B cell (primary cell): ENCODE measurements around the gene NFIB. TPM values are rescaled to one million over a fixed set of nuclear protein-coding genes. Genes with fewer than 3 reads are reported as not detected.

Experiments
- ATAC-seq: fragments of 200-7000 bp; cut with Tn5 transposase; one replicate; pipeline ENCODE4 v1.10.0; 2021; ENCODE audit warnings: low read depth, mild to moderate bottlenecking, moderate number of reproducible peaks, moderate library complexity
- CTCF ChIA-PET: fragments of 350-600 bp; sonication (Branson Sonifier 250); formaldehyde crosslinking; loops from one replicate; lab custom pipeline; 2021; ENCODE audit warnings: antibody characterized with exemption, inconsistent platforms; lab: Charles Lee
- POLR2A ChIA-PET: fragments of 350-600 bp; sonication (Branson Sonifier 250); formaldehyde crosslinking; loops from one replicate; lab custom pipeline; 2021; ENCODE audit warnings: antibody characterized with exemption; lab: Charles Lee
- DNase-seq: peaks from one replicate; pipeline ENCODE4 v3.0.0; 2013
- H2AFZ ChIP-seq: 2 replicates; pipeline ENCODE4 v1.6.1; 2012; ENCODE audit warnings: mild to moderate bottlenecking, low read depth, low read length; ENCODE audit not compliant: insufficient read depth, poor library complexity, severe bottlenecking
- H3K27ac ChIP-seq, 2 donors: 1 replicate in 1 of 2; 2 replicates in 1 of 2; pipeline ENCODE4 v1.5.1; 2012 to 2013; ENCODE audit warnings: low read length in 2 of 2, mild to moderate bottlenecking in 2 of 2, moderate library complexity in 1 of 2
- H3K27me3 ChIP-seq, 4 experiments: fragments of 200-600 bp in 1 of 4; sonication (generic) in 1 of 4; replicated peaks in 1 of 4; 1 replicate in 2 of 4; 2 replicates in 2 of 4; pipeline versions ENCODE4 v1.6.1 to v1.7.0; 2013 to 2016; ENCODE audit warnings: low read length in 3 of 4, mild to moderate bottlenecking in 2 of 4, mixed read lengths in 1 of 4, moderate library complexity in 1 of 4; ENCODE audit not compliant: insufficient read depth in 4 of 4, control insufficient read depth in 3 of 4; ENCODE audit errors: control extremely low read depth in 1 of 4
- H3K36me3 ChIP-seq, 2 experiments: replicated peaks in 1 of 2; 1 replicate in 1 of 2; 2 replicates in 1 of 2; pipeline versions ENCODE4 v1.6.1 to v1.7.1; 2013; ENCODE audit warnings: low read length in 1 of 2; ENCODE audit not compliant: insufficient read depth in 2 of 2, control insufficient read depth in 1 of 2; ENCODE audit errors: control extremely low read depth in 1 of 2, extremely low read depth in 1 of 2
- H3K4me1 ChIP-seq, 2 donors: fragments of 200-600 bp in 1 of 2; sonication (generic) in 1 of 2; 1 replicate in 1 of 2; 2 replicates in 1 of 2; pipeline versions ENCODE4 v1.5.1 to v1.6.1; 2013 to 2017; ENCODE audit warnings: low read length in 2 of 2; ENCODE audit not compliant: control insufficient read depth in 2 of 2, insufficient read depth in 2 of 2
- H3K4me2 ChIP-seq: replicated peaks from 2 replicates; pipeline ENCODE3; 2012; ENCODE audit warnings: mild to moderate bottlenecking, low read depth, low read length; ENCODE audit not compliant: poor library complexity, severe bottlenecking
- H3K4me3 ChIP-seq, 5 experiments: fragments of 200-600 bp in 1 of 5; sonication (generic) in 1 of 5; 1 replicate in 3 of 5; 2 replicates in 2 of 5; pipeline versions ENCODE4 v1.5.1 to v1.7.0; 2011 to 2016; ENCODE audit warnings: low read length in 4 of 5, mild to moderate bottlenecking in 4 of 5, low read depth in 2 of 5, control low read depth in 1 of 5, moderate library complexity in 1 of 5; ENCODE audit not compliant: insufficient read depth in 1 of 5; ENCODE audit errors: control extremely low read depth in 1 of 5, extremely low read depth in 1 of 5
- H3K79me2 ChIP-seq: fragments of 200-600 bp; sonication (generic); one replicate; pipeline ENCODE4 v1.6.0; 2016; ENCODE audit warnings: low read length; ENCODE audit not compliant: control insufficient read depth, insufficient read depth
- H3K9ac ChIP-seq: fragments of 200-600 bp; sonication (generic); 2 replicates; pipeline ENCODE4 v1.6.1; 2017; ENCODE audit warnings: mild to moderate bottlenecking, low read length, moderate library complexity
- H3K9me3 ChIP-seq, 3 donors: one replicate each; pipeline versions ENCODE4 v1.6.1 to v1.7.1; 2013; ENCODE audit warnings: low read length in 2 of 3; ENCODE audit not compliant: control insufficient read depth in 2 of 3, insufficient read depth in 1 of 3; ENCODE audit errors: control extremely low read depth in 1 of 3
- H4K20me1 ChIP-seq: 2 replicates; pipeline ENCODE4 v1.6.0; 2012; ENCODE audit warnings: mild to moderate bottlenecking, low read length; ENCODE audit not compliant: insufficient read depth, control insufficient read depth, poor library complexity, severe bottlenecking
- H3K27ac Mint-ChIP-seq: one replicate; pipeline ENCODE4 v1.8.0; 2021; ENCODE audit warnings: mixed read lengths
- H3K27me3 Mint-ChIP-seq: one replicate; pipeline ENCODE4 v1.8.0; 2021; ENCODE audit warnings: mixed read lengths
- H3K4me1 Mint-ChIP-seq: one replicate; pipeline ENCODE4 v1.8.0; 2021; ENCODE audit warnings: mixed read lengths
- H3K4me3 Mint-ChIP-seq: one replicate; pipeline ENCODE4 v1.8.0; 2021; ENCODE audit warnings: mixed read lengths
- H3K9me3 Mint-ChIP-seq: one replicate; pipeline ENCODE4 v1.8.0; 2022; ENCODE audit warnings: mixed read lengths; ENCODE audit not compliant: insufficient read depth
- EZH2 ChIP-seq: IDR thresholded peaks from 2 replicates; pipeline ENCODE4 v1.6.1; 2012; ENCODE audit warnings: borderline replicate concordance, low read depth, mild to moderate bottlenecking, moderate library complexity, low read length; ENCODE audit not compliant: insufficient read depth, poor library complexity, severe bottlenecking
- WGBS: methylation state at CpG from one replicate; pipeline ENCODE4 v1.1.5; 2013; ENCODE audit warnings: missing lambda C conversion rate; ENCODE audit not compliant: insufficient coverage; 5-methylcytosine and 5-hydroxymethylcytosine counted together
- intact Hi-C: fragments of 100-400 bp; cut with micrococcal nuclease; formaldehyde crosslinking; loops from one replicate; pipeline ENCODE4 v1.10.0; 2022
- polyA plus RNA-seq: library from polyadenylated mRNA; depleted of rRNA; stranded (reverse); fragments of >200 nt; gene quantifications from 2 replicates; pipeline ENCODE4 v1.2.3, GENCODE V29; 2012
- total RNA-seq, 2 donors: library from RNA; stranded (reverse); fragments of 120-200 nt in 1 of 2; gene quantifications; 1 replicate in 1 of 2; 2 replicates in 1 of 2; pipeline versions ENCODE4 v1.2.3 to v1.2.4, GENCODE V29; 2013 to 2022
- TF ChIP-seq, protein P1 (sequence below): fragments of 200-600 bp; IDR thresholded peaks from one replicate; pipeline ENCODE4 v1.8.0; 2022; ENCODE audit warnings: antibody characterized with exemption, mild to moderate bottlenecking

Gene NFIB
- total and polyA plus RNA-seq, 2 donors (not counting 1 experiment from before 2014, with no cell fraction given): not detected

DNA sequence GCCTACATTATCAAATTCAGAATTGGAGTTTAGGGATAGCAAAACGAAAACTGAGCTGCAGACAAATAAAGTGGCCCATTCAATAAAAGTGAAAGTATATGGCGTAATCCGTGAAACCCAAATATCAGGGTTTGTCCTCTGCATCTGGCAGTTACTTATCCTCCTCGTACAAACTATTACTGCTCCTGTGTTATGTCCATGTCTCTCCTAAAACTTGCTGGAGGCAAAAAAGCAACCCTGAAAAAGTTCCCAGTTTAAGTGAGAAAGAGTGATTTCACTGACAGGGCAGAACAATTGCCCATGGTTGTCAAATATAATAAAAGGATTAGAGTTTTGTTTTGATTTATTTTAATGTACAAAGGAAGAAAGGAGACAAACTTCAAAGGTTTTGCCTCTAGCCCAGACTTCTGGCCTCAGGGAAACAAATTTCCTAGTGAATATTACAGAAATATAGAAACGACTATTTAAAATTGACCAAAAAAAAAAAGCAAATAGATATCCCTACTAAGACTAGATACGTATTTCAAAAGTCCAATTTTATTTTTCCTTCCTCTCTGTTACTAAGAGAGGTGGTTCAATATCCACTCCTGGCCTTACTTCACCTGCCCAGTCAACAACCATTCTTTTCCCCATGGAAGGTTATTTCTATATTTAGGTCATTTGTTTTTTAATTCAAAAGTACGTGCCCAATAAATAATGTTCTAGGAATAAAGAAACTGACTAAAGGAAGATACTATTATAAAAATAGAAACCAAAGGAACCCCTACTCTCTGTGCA lies 50.0 kb downstream of the NFIB start:
- no peak overlapping the region for H3K27ac Mint-ChIP-seq
- no peaks in the 10 kb centered on the region for H4K20me1 ChIP-seq
- H3K9me3 ChIP-seq: no peaks in the 10 kb centered on the region
- peaks cover 12% of the 10 kb centered on the region for H3K27me3 Mint-ChIP-seq
- WGBS: 100% methylated on average over 2 of the region's 7 CpGs
- POLR2A ChIA-PET: no interaction called here
- no peaks in the 10 kb centered on the region for H3K4me1 ChIP-seq
- DNase-seq (no peak), ATAC-seq (no peak)
- intact Hi-C loops: no loop called here
- no peak overlapping the region for H3K4me3 Mint-ChIP-seq
- TF ChIP-seq, protein P1, sequence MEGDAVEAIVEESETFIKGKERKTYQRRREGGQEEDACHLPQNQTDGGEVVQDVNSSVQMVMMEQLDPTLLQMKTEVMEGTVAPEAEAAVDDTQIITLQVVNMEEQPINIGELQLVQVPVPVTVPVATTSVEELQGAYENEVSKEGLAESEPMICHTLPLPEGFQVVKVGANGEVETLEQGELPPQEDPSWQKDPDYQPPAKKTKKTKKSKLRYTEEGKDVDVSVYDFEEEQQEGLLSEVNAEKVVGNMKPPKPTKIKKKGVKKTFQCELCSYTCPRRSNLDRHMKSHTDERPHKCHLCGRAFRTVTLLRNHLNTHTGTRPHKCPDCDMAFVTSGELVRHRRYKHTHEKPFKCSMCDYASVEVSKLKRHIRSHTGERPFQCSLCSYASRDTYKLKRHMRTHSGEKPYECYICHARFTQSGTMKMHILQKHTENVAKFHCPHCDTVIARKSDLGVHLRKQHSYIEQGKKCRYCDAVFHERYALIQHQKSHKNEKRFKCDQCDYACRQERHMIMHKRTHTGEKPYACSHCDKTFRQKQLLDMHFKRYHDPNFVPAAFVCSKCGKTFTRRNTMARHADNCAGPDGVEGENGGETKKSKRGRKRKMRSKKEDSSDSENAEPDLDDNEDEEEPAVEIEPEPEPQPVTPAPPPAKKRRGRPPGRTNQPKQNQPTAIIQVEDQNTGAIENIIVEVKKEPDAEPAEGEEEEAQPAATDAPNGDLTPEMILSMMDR: no peak
- no peak for TF ChIP-seq EZH2
- H3K36me3 ChIP-seq: no peaks in the 10 kb centered on the region
- no peak overlapping the region for H3K27ac ChIP-seq
- no peaks in the 10 kb centered on the region for H3K4me1 Mint-ChIP-seq
- no peak overlapping the region for H3K4me2 ChIP-seq
- H2AFZ ChIP-seq: no peak overlapping the region
- no peaks in the 10 kb centered on the region for H3K79me2 ChIP-seq
- H3K9ac ChIP-seq: no peak overlapping the region
- H3K27me3 ChIP-seq: no peaks in the 10 kb centered on the region
- CTCF ChIA-PET: no interaction called here
- H3K4me3 ChIP-seq: no peak overlapping the region
- H3K9me3 Mint-ChIP-seq: no peaks in the 10 kb centered on the region

DNA sequence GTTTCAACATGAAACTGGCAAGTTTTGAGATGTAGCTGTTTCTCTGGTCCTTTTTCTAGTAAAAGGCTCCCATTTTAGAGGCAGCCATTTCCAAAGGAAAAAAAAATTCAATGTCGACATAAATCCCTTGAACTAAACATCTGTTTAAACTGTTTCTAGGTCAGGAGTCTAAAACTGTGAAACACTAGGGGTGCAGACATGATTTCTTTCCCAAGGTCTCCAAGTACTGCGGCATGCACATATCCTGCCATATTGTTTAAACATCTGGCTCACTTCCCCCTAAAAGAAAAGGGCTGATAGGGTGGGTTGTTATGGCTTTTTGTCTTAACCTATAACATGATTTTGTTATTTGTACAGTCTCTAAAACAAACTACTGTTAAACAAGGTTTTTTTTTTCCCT lies 51.1 kb downstream of the NFIB start:
- Histone ChIP-seq H3K36me3 (no peaks in the 10 kb centered on the region), H3K4me3 (no peak overlapping the region), H2AFZ (no peak overlapping the region), H3K9me3 (no peaks in the 10 kb centered on the region), H3K27me3 (no peaks in the 10 kb centered on the region), H3K27ac (no peak overlapping the region), H3K4me2 (no peak overlapping the region), H3K9ac (no peak overlapping the region), H4K20me1 (no peaks in the 10 kb centered on the region), H3K79me2 (no peaks in the 10 kb centered on the region), H3K4me1 (no peaks in the 10 kb centered on the region)
- H3K27me3 Mint-ChIP-seq: peaks cover 7% of the 10 kb centered on the region
- ChIA-PET CTCF (no interaction called here), POLR2A (no interaction called here)
- H3K27ac Mint-ChIP-seq: no peak overlapping the region
- H3K4me3 Mint-ChIP-seq: no peak overlapping the region
- DNase-seq: no peak
- TF ChIP-seq, protein P1: no peak
- TF ChIP-seq EZH2: no peak
- WGBS: no CpG with 5 or more reads among the region's 2 CpGs
- intact Hi-C loops: no loop called here
- no peaks in the 10 kb centered on the region for H3K9me3 Mint-ChIP-seq
- H3K4me1 Mint-ChIP-seq: no peaks in the 10 kb centered on the region
- ATAC-seq: no peak
